ENCODE results near the gene ANO3.

GRCh38 chr11:26557666-26558065, 225.7 kb downstream of the ANO3 start:
- no peak for TF ChIP-seq POLR2A (IDR thresholded peaks at IDR 0.05)
- TF ChIP-seq POLR2AphosphoS5 (IDR thresholded peaks at IDR 0.05; ENCODE audit: insufficient read depth in 1 of 2, low read depth in 1 of 2): no peak

Measured in vagina (tissue), 2 donors.